Measurements from ENCODE around the gene TCF7L1.

TCF7L1 gene

GRCh38 chr2:85157345-85157744 is 24.2 kb downstream of the TCF7L1 start (continued):
- no peak for TF ChIP-seq CREB5 (CRISPR knock-in tag; IDR thresholded peaks at IDR 0.05; ENCODE audit: low read depth)
- TF ChIP-seq ZFP30 (CRISPR knock-in tag; IDR thresholded peaks at IDR 0.05): no peak
- TF ChIP-seq RARB (CRISPR knock-in tag; IDR thresholded peaks at IDR 0.05): no peak
- no peak for TF ChIP-seq GLIS3 (CRISPR knock-in tag; IDR thresholded peaks at IDR 0.05)
- TF ChIP-seq ARNTL (CRISPR knock-in tag; IDR thresholded peaks at IDR 0.05; ENCODE audit: borderline replicate concordance, low read depth): no peak
- no peak for TF ChIP-seq POU6F1 (CRISPR knock-in tag; IDR thresholded peaks at IDR 0.05; ENCODE audit: borderline replicate concordance, low read depth)

GRCh38 chr2:85158559-85159273 is 25.5 kb downstream of the TCF7L1 start:
- peak; percentile 31; the same call in 1 of the 3 replicates for ATAC-seq
- TF ChIP-seq CREB5 (CRISPR knock-in tag; IDR thresholded peaks at IDR 0.05; ENCODE audit: low read depth) (no peak), ISL1 (CRISPR knock-in tag; IDR thresholded peaks at IDR 0.05) (no peak), OSR1 (CRISPR knock-in tag; IDR thresholded peaks at IDR 0.05) (no peak), POU6F1 (CRISPR knock-in tag; IDR thresholded peaks at IDR 0.05; ENCODE audit: borderline replicate concordance, low read depth) (no peak), RARB (CRISPR knock-in tag; IDR thresholded peaks at IDR 0.05) (no peak), TCF4 (CRISPR knock-in tag; IDR thresholded peaks at IDR 0.05; ENCODE audit: borderline replicate concordance) (peak; percentile 67; the same call in 1 of the 2 replicates), CSRNP3 (CRISPR knock-in tag; IDR thresholded peaks at IDR 0.05) (no peak), ARNTL (CRISPR knock-in tag; IDR thresholded peaks at IDR 0.05; ENCODE audit: borderline replicate concordance, low read depth) (no peak), TSHZ2 (CRISPR knock-in tag; IDR thresholded peaks at IDR 0.05) (peak; percentile 83)

GRCh38 chr2:85159589-85159988 is 26.4 kb downstream of the TCF7L1 start:
- no peak for ATAC-seq
- no peak for TF ChIP-seq ZNF565 (CRISPR knock-in tag; conservative IDR thresholded peaks at IDR 0.05; ENCODE audit: low read depth)
- no peak for TF ChIP-seq PATZ1 (CRISPR knock-in tag; IDR thresholded peaks at IDR 0.05; ENCODE audit: borderline replicate concordance)
- TF ChIP-seq CSRNP3 (CRISPR knock-in tag; IDR thresholded peaks at IDR 0.05): no peak
- TF ChIP-seq BACH2 (CRISPR knock-in tag; IDR thresholded peaks at IDR 0.05; ENCODE audit: borderline replicate concordance): no peak
- TF ChIP-seq ARNTL (CRISPR knock-in tag; IDR thresholded peaks at IDR 0.05; ENCODE audit: borderline replicate concordance, low read depth): no peak
- TF ChIP-seq POU6F1 (CRISPR knock-in tag; IDR thresholded peaks at IDR 0.05; ENCODE audit: borderline replicate concordance, low read depth): no peak
- TF ChIP-seq ESRRG (CRISPR knock-in tag; IDR thresholded peaks at IDR 0.05): no peak
- no peak for TF ChIP-seq PPARA (CRISPR knock-in tag; IDR thresholded peaks at IDR 0.05; ENCODE audit: borderline replicate concordance)
- no peak for TF ChIP-seq ZFP30 (CRISPR knock-in tag; IDR thresholded peaks at IDR 0.05)
- TF ChIP-seq SNAI2 (CRISPR knock-in tag; IDR thresholded peaks at IDR 0.05): no peak
- no peak for TF ChIP-seq TOX (CRISPR knock-in tag; IDR thresholded peaks at IDR 0.05; ENCODE audit: borderline replicate concordance)
- TF ChIP-seq ZNF70 (CRISPR knock-in tag; IDR thresholded peaks at IDR 0.05): no peak
- TF ChIP-seq OSR1 (CRISPR knock-in tag; IDR thresholded peaks at IDR 0.05): no peak
- no peak for TF ChIP-seq TCF4 (CRISPR knock-in tag; IDR thresholded peaks at IDR 0.05; ENCODE audit: borderline replicate concordance)
- no peak for TF ChIP-seq RARB (CRISPR knock-in tag; IDR thresholded peaks at IDR 0.05)

All from SK-N-SH treated with all-trans-retinoic acid at 6 μM for 48 hours (cell line).